Muscle of leg (tissue), 11 donors: Measurements from ENCODE around the gene SNX25. TPM values are rescaled to one million over a fixed set of nuclear protein-coding genes. Genes with fewer than 3 reads are reported as not detected.
"Not testable (repeated sequence)": the region's sequence is repeated elsewhere in the genome, so short reads cannot be mapped to it uniquely, and the experiment has no call there.

Source experiments
- DNase-seq: peaks from one replicate; pipeline ENCODE4 v3.0.0; 2013
- H3K27ac ChIP-seq: one replicate; pipeline ENCODE4 v1.5.1; 2013; ENCODE audit warnings: mild to moderate bottlenecking, low read length, control low read depth
- H3K27me3 ChIP-seq: one replicate; pipeline ENCODE4 v1.6.1; 2013; ENCODE audit warnings: low read length; ENCODE audit not compliant: control insufficient read depth, insufficient read depth
- H3K36me3 ChIP-seq: one replicate; pipeline ENCODE4 v1.6.1; 2013; ENCODE audit warnings: low read length; ENCODE audit not compliant: control insufficient read depth, insufficient read depth
- H3K4me1 ChIP-seq: one replicate; pipeline ENCODE4 v1.6.1; 2013; ENCODE audit warnings: low read length; ENCODE audit not compliant: control insufficient read depth, insufficient read depth
- H3K4me3 ChIP-seq: one replicate; pipeline ENCODE4 v1.5.1; 2013; ENCODE audit warnings: low read length, control low read depth
- H3K9me3 ChIP-seq: replicated peaks from 2 replicates; pipeline ENCODE4 v1.6.1; 2013; ENCODE audit warnings: low read depth, low read length; ENCODE audit not compliant: control insufficient read depth
- WGBS: methylation state at CpG from one replicate; pipeline ENCODE4 v1.1.5; 2013; ENCODE audit warnings: missing lambda C conversion rate; ENCODE audit not compliant: insufficient coverage; 5-methylcytosine and 5-hydroxymethylcytosine counted together
- polyA plus RNA-seq, 8 donors: library from polyadenylated mRNA; unstranded; fragments of 120-200 nt; gene quantifications; one replicate each; pipeline versions ENCODE4 v1.2.1 to v1.2.3, GENCODE V29; 2013; ENCODE audit warnings: inconsistent platforms in 1 of 8, low replicate concordance in 1 of 8; ENCODE audit not compliant: insufficient read length in 8 of 8, insufficient read depth in 1 of 8
- total RNA-seq: library from RNA; stranded (reverse); fragments of 120-200 nt; gene quantifications from one replicate; pipeline ENCODE4 v1.2.4, GENCODE V29; 2013

Gene SNX25
- total and polyA plus RNA-seq, 9 donors: 7.0 to 14.6 (median 8.2) TPM

DNA sequence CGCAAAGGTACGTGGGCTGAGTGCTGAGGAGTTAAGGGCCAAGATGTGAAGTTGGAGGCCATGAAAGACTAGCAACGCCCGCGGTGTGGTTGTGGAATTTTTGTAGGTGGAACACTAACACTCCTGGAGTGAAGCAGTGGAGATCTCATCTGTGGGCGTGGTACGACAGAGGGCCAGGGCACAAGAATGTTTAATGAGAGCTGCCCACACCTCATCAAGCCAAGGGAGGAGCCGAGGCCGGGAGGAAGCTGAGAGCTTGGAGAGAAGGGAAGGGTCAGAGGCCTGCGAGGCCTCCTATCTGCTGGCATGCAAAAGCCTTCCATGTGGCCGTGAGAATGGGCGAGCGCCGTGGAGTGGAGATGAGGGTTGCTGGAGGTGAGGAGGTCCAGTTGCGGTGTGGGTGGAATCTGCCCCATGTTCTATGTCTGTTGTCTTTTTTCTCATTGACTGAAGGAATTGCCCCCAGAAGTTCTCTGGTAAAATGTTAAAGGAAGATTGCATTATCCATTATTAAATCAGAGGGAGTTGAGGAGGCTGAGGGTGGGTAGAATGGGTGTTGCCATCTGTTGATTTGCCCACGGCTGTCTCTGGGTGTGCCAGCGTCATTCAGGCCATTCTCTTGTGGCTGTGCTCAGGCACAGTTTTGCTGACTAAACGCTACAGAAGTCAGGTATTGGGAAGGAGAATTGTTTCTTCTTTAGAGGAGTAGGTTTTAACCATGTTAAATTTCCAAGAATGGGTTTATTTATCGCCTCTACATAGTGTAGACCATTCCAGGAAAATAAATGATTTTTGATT lies 19.8 kb downstream of the SNX25 start:
- Histone ChIP-seq H3K27ac (no peak overlapping the region), H3K27me3 (no peaks in the 10 kb centered on the region), H3K4me1 (no peaks in the 10 kb centered on the region), H3K9me3 (no peaks in the 10 kb centered on the region), H3K36me3 (no peaks in the 10 kb centered on the region), H3K4me3 (no peak overlapping the region)
- DNase-seq: no peak
- 90% methylated on average over 16 of the region's 19 CpGs for WGBS

- no peaks in the 10 kb centered on the region for H3K4me1 ChIP-seq
- no peak overlapping the region for H3K4me3 ChIP-seq
- DNase-seq: no peak
- no peaks in the 10 kb centered on the region for H3K27me3 ChIP-seq
- 73% methylated on average over 2 of the region's 6 CpGs for WGBS
- no peaks in the 10 kb centered on the region for H3K36me3 ChIP-seq
- H3K27ac ChIP-seq: no peak overlapping the region
- H3K9me3 ChIP-seq: no peaks in the 10 kb centered on the region
Observed at GRCh38 chr4:185232370-185232769, 23.0 kb downstream of the SNX25 start.

GRCh38 chr4:185235119-185235842 lies 25.9 kb downstream of the SNX25 start:
- WGBS: 83% methylated on average over 3 of the region's 7 CpGs
- Histone ChIP-seq H3K4me3 (no peak overlapping the region), H3K27ac (no peak overlapping the region), H3K9me3 (peaks cover 3% of the 10 kb centered on the region), H3K36me3 (no peaks in the 10 kb centered on the region), H3K4me1 (no peaks in the 10 kb centered on the region), H3K27me3 (no peaks in the 10 kb centered on the region)
- no peak for DNase-seq

- no peak for DNase-seq
- peaks cover 3% of the 10 kb centered on the region for H3K9me3 ChIP-seq
- no peak overlapping the region for H3K27ac ChIP-seq
- no peaks in the 10 kb centered on the region for H3K27me3 ChIP-seq
- H3K4me3 ChIP-seq: no peak overlapping the region
- no peaks in the 10 kb centered on the region for H3K36me3 ChIP-seq
- no peaks in the 10 kb centered on the region for H3K4me1 ChIP-seq
- WGBS: 67% methylated on average over 6 of the region's 7 CpGs
Observed at GRCh38 chr4:185235843-185236503, 26.6 kb downstream of the SNX25 start.

GRCh38 chr4:185237175-185237574 lies 27.8 kb downstream of the SNX25 start:
- H3K27ac ChIP-seq: peak overlapping the region; percentile 5
- WGBS: no CpG with 5 or more reads among the region's 3 CpGs
- no peaks in the 10 kb centered on the region for H3K4me1 ChIP-seq
- H3K9me3 ChIP-seq: peaks cover 5% of the 10 kb centered on the region
- no peaks in the 10 kb centered on the region for H3K27me3 ChIP-seq
- H3K36me3 ChIP-seq: no peaks in the 10 kb centered on the region
- no peak overlapping the region for H3K4me3 ChIP-seq
- DNase-seq: peak; percentile 74

DNA sequence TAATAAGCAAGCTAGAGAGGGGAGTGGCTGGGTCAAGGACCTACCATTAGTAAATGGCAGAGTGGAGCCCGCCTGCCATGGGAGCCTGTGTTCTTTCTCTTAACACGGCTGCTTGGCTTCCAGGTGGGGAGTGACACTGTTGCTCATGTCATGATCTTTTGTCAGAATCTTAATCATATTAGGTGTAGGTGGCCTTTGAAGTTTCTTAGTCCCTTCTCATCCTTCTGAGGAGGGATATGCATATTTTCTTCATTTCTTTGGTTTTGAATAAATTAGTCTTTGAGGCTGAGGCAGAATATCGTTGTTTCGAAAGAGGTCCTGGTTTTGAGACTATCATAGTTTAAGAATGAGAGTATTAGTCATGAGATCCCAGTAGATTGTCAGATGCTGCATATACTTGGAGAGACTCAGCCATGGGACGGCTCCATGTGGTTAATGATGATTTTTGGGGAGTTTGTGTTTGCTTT lies 28.9 kb downstream of the SNX25 start:
- 92% methylated on average over 2 of the region's 5 CpGs for WGBS
- Histone ChIP-seq H3K9me3 (peaks cover 5% of the 10 kb centered on the region), H3K27ac (no peak overlapping the region), H3K27me3 (no peaks in the 10 kb centered on the region), H3K4me1 (no peaks in the 10 kb centered on the region), H3K4me3 (no peak overlapping the region), H3K36me3 (no peaks in the 10 kb centered on the region)
- DNase-seq: no peak

DNA sequence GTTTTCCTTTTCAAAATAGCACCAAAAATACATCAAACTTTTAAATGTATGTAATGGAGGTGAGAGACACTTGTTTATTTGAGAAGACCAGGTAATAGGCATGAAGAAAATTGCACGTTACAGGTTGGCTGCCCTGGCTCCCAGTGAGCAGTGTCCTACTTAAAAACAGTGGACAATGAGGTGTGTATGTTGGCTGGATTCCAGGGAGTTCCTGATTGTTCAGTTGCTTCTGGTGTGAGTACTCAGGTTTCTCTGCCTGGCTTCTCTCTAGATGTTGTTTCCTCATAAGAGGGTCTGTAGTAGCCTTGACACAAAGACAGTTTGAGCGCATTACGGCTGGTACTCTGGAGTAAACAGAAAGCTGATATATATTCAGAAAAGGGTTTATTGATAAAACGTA lies 29.4 kb downstream of the SNX25 start:
- WGBS: 93% methylated on average over 3 of the region's 4 CpGs
- Histone ChIP-seq H3K9me3 (peaks cover 5% of the 10 kb centered on the region), H3K27me3 (no peaks in the 10 kb centered on the region), H3K4me3 (no peak overlapping the region), H3K27ac (no peak overlapping the region), H3K4me1 (no peaks in the 10 kb centered on the region), H3K36me3 (no peaks in the 10 kb centered on the region)
- DNase-seq: no peak

DNA sequence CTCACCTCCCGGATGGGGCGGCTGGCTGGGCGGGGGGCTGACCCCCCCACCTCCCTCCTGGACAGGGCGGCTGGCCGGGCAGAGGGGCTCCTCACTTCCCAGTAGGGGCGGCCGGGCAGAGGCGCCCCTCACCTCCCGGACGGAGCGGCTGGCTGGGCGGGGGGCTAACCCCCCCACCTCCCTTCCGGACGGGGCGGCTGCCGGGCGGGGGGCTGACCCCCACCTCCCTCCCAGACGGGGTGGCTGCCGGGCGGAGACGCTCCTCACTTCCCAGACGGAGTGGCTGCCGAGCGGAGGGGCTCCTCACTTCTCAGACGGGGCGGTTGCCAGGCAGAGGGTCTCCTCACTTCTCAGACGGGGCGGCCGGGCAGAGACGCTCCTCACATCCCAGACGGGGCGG lies 31.1 kb downstream of the SNX25 start:
- H3K36me3 ChIP-seq, H3K9me3 ChIP-seq, H3K27me3 ChIP-seq, DNase-seq, H3K4me1 ChIP-seq, H3K4me3 ChIP-seq, H3K27ac ChIP-seq: not testable (repeated sequence)
- WGBS: no CpG with 5 or more reads among the region's 32 CpGs

DNA sequence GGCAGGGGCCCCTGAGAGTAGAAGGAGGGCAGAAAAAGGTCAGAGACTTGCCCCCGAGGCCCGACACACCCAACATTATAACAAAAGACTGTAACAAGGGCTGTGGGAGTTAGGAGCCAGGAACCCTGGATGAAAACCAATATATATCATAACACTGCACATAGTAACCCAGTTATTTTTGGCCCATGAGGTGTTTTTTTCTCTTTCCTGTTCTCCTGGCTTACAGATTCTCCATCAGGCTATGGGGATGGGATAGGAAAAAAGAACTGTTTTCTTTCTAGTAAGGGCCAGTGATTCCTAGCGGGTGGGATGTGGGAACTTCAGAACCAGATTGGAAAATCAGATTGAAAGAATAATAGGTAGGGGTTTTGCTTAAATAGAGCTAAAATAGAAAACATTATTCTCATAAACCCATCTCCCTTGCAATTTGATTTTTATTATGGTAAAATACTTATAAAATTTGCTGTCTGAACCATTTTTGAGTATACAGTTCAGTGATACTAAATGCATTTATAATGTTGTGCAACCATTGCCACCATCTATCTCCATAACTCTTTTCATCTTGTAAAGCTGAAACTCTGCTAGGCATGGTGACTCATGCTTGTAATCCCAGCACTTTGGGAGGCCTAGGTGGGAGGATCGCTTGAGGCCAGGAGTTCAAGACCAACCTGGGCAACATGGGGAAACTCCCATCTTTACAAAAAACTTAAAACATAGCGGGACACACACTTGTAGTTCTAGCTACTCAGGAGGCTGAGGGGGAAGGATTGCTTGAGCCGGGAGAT lies 33.5 kb downstream of the SNX25 start:
- Histone ChIP-seq H3K36me3 (no peaks in the 10 kb centered on the region), H3K27me3 (no peaks in the 10 kb centered on the region), H3K4me1 (peaks cover 4% of the 10 kb centered on the region), H3K4me3 (no peak overlapping the region), H3K27ac (peak overlapping the region; percentile 21), H3K9me3 (peaks cover 5% of the 10 kb centered on the region)
- DNase-seq: peak; percentile 47
- no CpG with 5 or more reads among the region's 6 CpGs for WGBS
